Stimulated activated CD8-positive, alpha-beta memory T cell treated with anti-CD3 and anti-CD28 coated beads, Interleukin-2, amount 100 ng/mL, for 1 hour (primary cell): ENCODE results near the gene EFNB1.

Experiments
- DNase-seq, 2 donors: peaks; one replicate each; pipeline ENCODE4 v3.0.0-alpha.2; 2020; ENCODE audit warnings: low read depth in 2 of 2

The EFNB1 gene

GRCh38 chrX:68843992-68844391 is 15.2 kb downstream of the EFNB1 start:
- DNase-seq: no peak

GRCh38 chrX:68844581-68844980 is 15.8 kb downstream of the EFNB1 start:
- DNase-seq: no peak

- DNase-seq: no peak
Measured at GRCh38 chrX:68846536-68846935, 17.7 kb downstream of the EFNB1 start.

- no peak for DNase-seq
Measured at GRCh38 chrX:68847172-68847571, 18.4 kb downstream of the EFNB1 start.

GRCh38 chrX:68848189-68848940 is 19.5 kb downstream of the EFNB1 start:
- no peak for DNase-seq

- no peak for DNase-seq
Measured at GRCh38 chrX:68851082-68851481, 22.3 kb downstream of the EFNB1 start.

GRCh38 chrX:68852046-68852445 is 23.2 kb downstream of the EFNB1 start:
- no peak for DNase-seq

GRCh38 chrX:68853665-68854251 is 24.9 kb downstream of the EFNB1 start:
- DNase-seq: no peak

GRCh38 chrX:68865300-68865699 is 36.5 kb downstream of the EFNB1 start:
- DNase-seq: no peak

GRCh38 chrX:68865926-68866325 is 37.1 kb downstream of the EFNB1 start:
- DNase-seq: no peak

- DNase-seq: no peak
Measured at GRCh38 chrX:68867458-68868112, 38.8 kb downstream of the EFNB1 start.

GRCh38 chrX:68868316-68868715 is 39.5 kb downstream of the EFNB1 start:
- DNase-seq: no peak

GRCh38 chrX:68868902-68869800 is 40.3 kb downstream of the EFNB1 start:
- no peak for DNase-seq

- no peak for DNase-seq
Measured at GRCh38 chrX:68870357-68870756, 41.5 kb downstream of the EFNB1 start.

- DNase-seq: no peak
Measured at GRCh38 chrX:68872171-68872570, 43.4 kb downstream of the EFNB1 start.

GRCh38 chrX:68874076-68874475 is 45.3 kb downstream of the EFNB1 start:
- DNase-seq: no peak

GRCh38 chrX:68876731-68877130 is 47.9 kb downstream of the EFNB1 start:
- no peak for DNase-seq

GRCh38 chrX:68877606-68878005 is 48.8 kb downstream of the EFNB1 start:
- DNase-seq: no peak

- DNase-seq: no peak
Measured at GRCh38 chrX:68878977-68879645, 50.3 kb downstream of the EFNB1 start.

- no peak for DNase-seq
Measured at GRCh38 chrX:68880846-68881552, 52.2 kb downstream of the EFNB1 start.

- no peak for DNase-seq
Measured at GRCh38 chrX:68881911-68882310, 53.1 kb downstream of the EFNB1 start.
